Esophagus mucosa (tissue), 1 donor: ENCODE data around the gene RBM4B. TPM values are rescaled to one million over a fixed set of nuclear protein-coding genes. Genes with fewer than 3 reads are reported as not detected.

Source experiments
- total RNA-seq: library from RNA; stranded (reverse); gene quantifications from one replicate; pipeline ENCODE4 v1.2.4, GENCODE V29; 2023
- donor health status: DM: yes; HTN: yes; CAD: no.

RBM4B gene
- total RNA-seq, 1 donor from 2014 or later, result 10.2 TPM

Other genes starting within 250 kb of the RBM4B start
- 66.4 TPM for gene MRPL11, start 239.0 kb downstream of the RBM4B start, total RNA-seq
- gene PELI3, start 211.0 kb downstream of the RBM4B start, total RNA-seq, result 3.7 TPM
- gene DPP3, start 197.5 kb downstream of the RBM4B start, total RNA-seq, result 46.9 TPM
- gene BBS1, start 167.3 kb downstream of the RBM4B start, total RNA-seq, result 11.8 TPM
- gene ZDHHC24, start 131.8 kb downstream of the RBM4B start, total RNA-seq, result 6.8 TPM
- gene ACTN3, start 131.0 kb downstream of the RBM4B start, total RNA-seq, result 0.44 TPM
- gene CTSF, start 109.3 kb downstream of the RBM4B start, total RNA-seq, result 4.1 TPM
- 0.16 TPM for gene CCDC87, start 84.8 kb downstream of the RBM4B start, total RNA-seq
- gene CCS, start 84.7 kb downstream of the RBM4B start, total RNA-seq, result 20.1 TPM
- 36.8 TPM for gene RBM14, start 61.3 kb downstream of the RBM4B start, total RNA-seq
- gene RBM4, start 39.2 kb downstream of the RBM4B start, total RNA-seq, result 84.7 TPM
- gene SPTBN2, start 51.3 kb upstream of the RBM4B start, total RNA-seq, result 138 TPM
- 14.5 TPM for gene RCE1, start 165.6 kb upstream of the RBM4B start, total RNA-seq
- 8.6 TPM for gene LRFN4, start 179.2 kb upstream of the RBM4B start, total RNA-seq